Left lobe of liver (tissue), 2 donors: Measurements from ENCODE around the gene KLK15. TPM values are rescaled to one million over a fixed set of nuclear protein-coding genes. Genes with fewer than 3 reads are reported as not detected.
A peak's percentile ranks its signal among the peaks of the same experiment; 100 is the strongest.
"Not testable (repeated sequence)": the region's sequence is repeated elsewhere in the genome, so short reads cannot be mapped to it uniquely, and the experiment has no call there.

Source experiments
- ATAC-seq: fragments of 200-7000 bp; cut with Tn5 transposase; one replicate; pipeline ENCODE4 v1.9.1; 2020; ENCODE audit warnings: mild to moderate bottlenecking, moderate library complexity
- DNase-seq: peaks from one replicate; pipeline ENCODE4 v3.0.0-alpha.2; 2020; ENCODE audit warnings: low spot score
- total RNA-seq: library from RNA; stranded (reverse); gene quantifications from one replicate; pipeline ENCODE4 v1.2.1, GENCODE V29; 2021
- donor health status: DM: no; HTN: no; CAD: no; lungs with moderate emphysema.
- donor health status: DM: no; HTN: yes; CAD: no.

KLK15 gene
- total RNA-seq, 1 donor from 2014 or later: not detected

GRCh38 chr19:50797429-50797780, 36.0 kb downstream of the KLK15 start:
- ATAC-seq: no peak
- no peak for DNase-seq

GRCh38 chr19:50796634-50797428, 36.5 kb downstream of the KLK15 start:
- DNase-seq (no peak), ATAC-seq (no peak)

- no peak for DNase-seq
Observed at GRCh38 chr19:50796128-50796633, 37.2 kb downstream of the KLK15 start.

GRCh38 chr19:50795664-50796073, 37.7 kb downstream of the KLK15 start:
- DNase-seq (no peak), ATAC-seq (no peak)

More at GRCh38 chr19:50796128-50796633, 37.2 kb downstream of the KLK15 start:
- ATAC-seq: no peak

GRCh38 chr19:50794876-50795663, 38.3 kb downstream of the KLK15 start:
- ATAC-seq (peak; percentile 22), DNase-seq (no peak)

- DNase-seq (no peak), ATAC-seq (no peak)
Observed at GRCh38 chr19:50794074-50794875, 39.1 kb downstream of the KLK15 start.

- no peak for DNase-seq
- ATAC-seq: no peak
Observed at GRCh38 chr19:50793558-50794065, 39.8 kb downstream of the KLK15 start.

- DNase-seq (no peak), ATAC-seq (no peak)
Observed at GRCh38 chr19:50792272-50793250, 40.8 kb downstream of the KLK15 start.

- ATAC-seq (no peak), DNase-seq (no peak)
Observed at GRCh38 chr19:50791594-50792271, 41.6 kb downstream of the KLK15 start.

GRCh38 chr19:50790922-50791467, 42.4 kb downstream of the KLK15 start:
- ATAC-seq (no peak), DNase-seq (no peak)

- no peak for DNase-seq
Observed at GRCh38 chr19:50790396-50790795, 43.0 kb downstream of the KLK15 start, which contains the start of gene ACP4. Gene ACP4 (plus strand): TSS chr19:50790415. CDS start chr19:50790415, 0 bp downstream.

GRCh38 chr19:50785329-50785728, 48.0 kb downstream of the KLK15 start:
- no peak for ATAC-seq
- no peak for DNase-seq

More at GRCh38 chr19:50790396-50790795, 43.0 kb downstream of the KLK15 start, which contains the start of gene ACP4:
- no peak for ATAC-seq

- no peak for ATAC-seq
- no peak for DNase-seq
Observed at GRCh38 chr19:50784710-50785109, 48.7 kb downstream of the KLK15 start.

- ATAC-seq: not testable (repeated sequence)
Observed at GRCh38 chr19:50783848-50784152, 49.6 kb downstream of the KLK15 start.

GRCh38 chr19:50780753-50781435, 52.5 kb downstream of the KLK15 start:
- ATAC-seq: no peak
- DNase-seq: no peak

More at GRCh38 chr19:50783848-50784152, 49.6 kb downstream of the KLK15 start:
- not testable (repeated sequence) for DNase-seq

- no peak for DNase-seq
- no peak for ATAC-seq
Observed at GRCh38 chr19:50779504-50780457, 53.6 kb downstream of the KLK15 start.

- DNase-seq (no peak), ATAC-seq (no peak)
Observed at GRCh38 chr19:50778906-50779430, 54.4 kb downstream of the KLK15 start.
